ENCODE results near the gene MYO1C.

GRCh38 chr17:1421470-1421869, 71.0 kb downstream of the MYO1C start:
- TF ChIP-seq, protein P1, sequence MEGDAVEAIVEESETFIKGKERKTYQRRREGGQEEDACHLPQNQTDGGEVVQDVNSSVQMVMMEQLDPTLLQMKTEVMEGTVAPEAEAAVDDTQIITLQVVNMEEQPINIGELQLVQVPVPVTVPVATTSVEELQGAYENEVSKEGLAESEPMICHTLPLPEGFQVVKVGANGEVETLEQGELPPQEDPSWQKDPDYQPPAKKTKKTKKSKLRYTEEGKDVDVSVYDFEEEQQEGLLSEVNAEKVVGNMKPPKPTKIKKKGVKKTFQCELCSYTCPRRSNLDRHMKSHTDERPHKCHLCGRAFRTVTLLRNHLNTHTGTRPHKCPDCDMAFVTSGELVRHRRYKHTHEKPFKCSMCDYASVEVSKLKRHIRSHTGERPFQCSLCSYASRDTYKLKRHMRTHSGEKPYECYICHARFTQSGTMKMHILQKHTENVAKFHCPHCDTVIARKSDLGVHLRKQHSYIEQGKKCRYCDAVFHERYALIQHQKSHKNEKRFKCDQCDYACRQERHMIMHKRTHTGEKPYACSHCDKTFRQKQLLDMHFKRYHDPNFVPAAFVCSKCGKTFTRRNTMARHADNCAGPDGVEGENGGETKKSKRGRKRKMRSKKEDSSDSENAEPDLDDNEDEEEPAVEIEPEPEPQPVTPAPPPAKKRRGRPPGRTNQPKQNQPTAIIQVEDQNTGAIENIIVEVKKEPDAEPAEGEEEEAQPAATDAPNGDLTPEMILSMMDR (conservative IDR thresholded peaks at IDR 0.05 in 1 of 2, IDR thresholded peaks at IDR 0.05 in 1 of 2; ENCODE audit: low read depth in 1 of 2, low read length in 2 of 2) = no peak
- TF ChIP-seq EZH2 (IDR thresholded peaks at IDR 0.05; ENCODE audit: low read length, missing control alignments) = no peak
